ENCODE measurements around the gene TMEM236. TPM values are rescaled to one million over a fixed set of nuclear protein-coding genes. Genes with fewer than 3 reads are reported as not detected.
A peak's percentile ranks its signal among the peaks of the same experiment; 100 is the strongest.

The TMEM236 gene
- total and polyA plus RNA-seq, 4 donors, result 0.37 to 2.1 (median 0.70) TPM

DNA sequence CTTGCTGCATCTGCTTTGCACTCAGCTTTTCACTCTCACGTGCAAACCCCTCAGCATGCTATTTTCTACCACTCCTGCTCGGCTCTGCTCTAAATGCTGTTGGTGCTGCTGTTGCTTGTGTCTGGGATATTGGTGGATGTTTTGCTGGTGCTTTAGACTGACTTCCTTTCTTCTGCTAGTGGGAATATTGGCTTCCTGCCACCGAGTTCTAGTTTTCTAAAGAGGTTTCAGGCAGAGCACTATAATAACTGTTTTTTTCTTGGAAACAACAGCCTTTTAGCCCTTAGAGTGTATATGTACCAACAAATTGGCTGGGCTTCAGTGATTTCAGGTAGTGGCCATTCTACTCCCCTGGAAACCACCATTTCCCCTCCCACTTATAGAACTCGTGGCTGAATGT is 27.8 kb downstream of the TMEM236 start:
- H3K4me3 ChIP-seq, result no peak overlapping the region
- H3K9ac ChIP-seq (ENCODE audit: insufficient read depth in 1 of 2, low read length in 2 of 2), result no peak overlapping the region
- WGBS, 2 donors, result 21 to 25% methylated on average over 4 of the region's 4 CpGs
- no peaks in the 10 kb centered on the region for H3K27me3 ChIP-seq (ENCODE audit: control insufficient read depth in 3 of 3, insufficient read depth in 3 of 3, low read length in 2 of 3)
- ATAC-seq (ENCODE audit: insufficient read depth, low FRiP score) (no peak), DNase-seq (peak; percentile 30 to 78 (median 62))
- no peak overlapping the region for H3K27ac ChIP-seq (ENCODE audit: low read depth in 1 of 2, low read length in 1 of 2)
- no peaks in the 10 kb centered on the region for H3K36me3 ChIP-seq (ENCODE audit: control insufficient read depth in 4 of 4, insufficient read depth in 4 of 4, low read length in 4 of 4)
- peaks cover 0 to 10% (median 5%) of the 10 kb centered on the region in 5 donors for H3K4me1 ChIP-seq (ENCODE audit: control insufficient read depth in 5 of 5, insufficient read depth in 5 of 5, low read length in 5 of 5)
- no peaks in the 10 kb centered on the region for H3K9me3 ChIP-seq (ENCODE audit: control insufficient read depth in 4 of 4, insufficient read depth in 3 of 4, low read length in 3 of 4)
- TF ChIP-seq, protein P1, sequence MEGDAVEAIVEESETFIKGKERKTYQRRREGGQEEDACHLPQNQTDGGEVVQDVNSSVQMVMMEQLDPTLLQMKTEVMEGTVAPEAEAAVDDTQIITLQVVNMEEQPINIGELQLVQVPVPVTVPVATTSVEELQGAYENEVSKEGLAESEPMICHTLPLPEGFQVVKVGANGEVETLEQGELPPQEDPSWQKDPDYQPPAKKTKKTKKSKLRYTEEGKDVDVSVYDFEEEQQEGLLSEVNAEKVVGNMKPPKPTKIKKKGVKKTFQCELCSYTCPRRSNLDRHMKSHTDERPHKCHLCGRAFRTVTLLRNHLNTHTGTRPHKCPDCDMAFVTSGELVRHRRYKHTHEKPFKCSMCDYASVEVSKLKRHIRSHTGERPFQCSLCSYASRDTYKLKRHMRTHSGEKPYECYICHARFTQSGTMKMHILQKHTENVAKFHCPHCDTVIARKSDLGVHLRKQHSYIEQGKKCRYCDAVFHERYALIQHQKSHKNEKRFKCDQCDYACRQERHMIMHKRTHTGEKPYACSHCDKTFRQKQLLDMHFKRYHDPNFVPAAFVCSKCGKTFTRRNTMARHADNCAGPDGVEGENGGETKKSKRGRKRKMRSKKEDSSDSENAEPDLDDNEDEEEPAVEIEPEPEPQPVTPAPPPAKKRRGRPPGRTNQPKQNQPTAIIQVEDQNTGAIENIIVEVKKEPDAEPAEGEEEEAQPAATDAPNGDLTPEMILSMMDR (IDR thresholded peaks at IDR 0.05; ENCODE audit: control extremely low read depth, extremely low read depth), result no peak

- ATAC-seq (ENCODE audit: insufficient read depth, low FRiP score) (no peak), DNase-seq (no peak)
- Histone ChIP-seq H3K9me3 (ENCODE audit: control insufficient read depth in 4 of 4, insufficient read depth in 3 of 4, low read length in 3 of 4) (no peaks in the 10 kb centered on the region), H3K27me3 (ENCODE audit: control insufficient read depth in 3 of 3, insufficient read depth in 3 of 3, low read length in 2 of 3) (no peaks in the 10 kb centered on the region), H3K4me1 (ENCODE audit: control insufficient read depth in 5 of 5, insufficient read depth in 5 of 5, low read length in 5 of 5) (peaks cover 0 to 10% (median 5%) of the 10 kb centered on the region in 5 donors), H3K4me3 (no peak overlapping the region), H3K9ac (ENCODE audit: insufficient read depth in 1 of 2, low read length in 2 of 2) (no peak overlapping the region), H3K36me3 (ENCODE audit: control insufficient read depth in 4 of 4, insufficient read depth in 4 of 4, low read length in 4 of 4) (no peaks in the 10 kb centered on the region), H3K27ac (ENCODE audit: low read depth in 1 of 2, low read length in 1 of 2) (no peak overlapping the region)
- 95 to 96% methylated on average over 4 of the region's 4 CpGs for WGBS, 2 donors
- TF ChIP-seq, protein P1 (IDR thresholded peaks at IDR 0.05; ENCODE audit: control extremely low read depth, extremely low read depth), result no peak
Observed at GRCh38 chr10:17780727-17781126, 28.7 kb downstream of the TMEM236 start.

DNA sequence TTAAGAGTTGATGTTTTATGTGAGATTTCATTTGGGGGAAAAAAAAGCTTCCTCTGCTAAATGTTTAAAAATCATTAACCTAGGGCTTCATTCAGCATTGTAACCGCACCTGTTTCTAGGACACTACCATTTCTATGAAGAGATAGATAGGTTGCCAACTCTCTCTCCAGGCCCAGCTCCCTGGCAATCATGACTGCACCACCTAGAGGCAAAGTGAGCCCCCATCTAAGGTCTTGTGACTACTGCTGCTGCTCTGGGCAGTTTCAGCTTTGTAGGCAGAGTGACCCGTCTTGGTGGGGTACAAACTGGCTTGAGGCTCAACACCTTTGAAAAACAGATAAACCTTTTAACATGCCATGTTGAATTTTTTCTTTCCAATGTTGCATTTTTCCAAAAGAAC is 29.9 kb downstream of the TMEM236 start:
- DNase-seq (no peak), ATAC-seq (ENCODE audit: insufficient read depth, low FRiP score) (no peak)
- Histone ChIP-seq H3K27me3 (ENCODE audit: control insufficient read depth in 3 of 3, insufficient read depth in 3 of 3, low read length in 2 of 3) (no peaks in the 10 kb centered on the region), H3K27ac (ENCODE audit: low read depth in 1 of 2, low read length in 1 of 2) (no peak overlapping the region), H3K36me3 (ENCODE audit: control insufficient read depth in 4 of 4, insufficient read depth in 4 of 4, low read length in 4 of 4) (no peaks in the 10 kb centered on the region), H3K9me3 (ENCODE audit: control insufficient read depth in 4 of 4, insufficient read depth in 3 of 4, low read length in 3 of 4) (no peaks in the 10 kb centered on the region), H3K4me3 (no peak overlapping the region), H3K9ac (ENCODE audit: insufficient read depth in 1 of 2, low read length in 2 of 2) (no peak overlapping the region), H3K4me1 (ENCODE audit: control insufficient read depth in 5 of 5, insufficient read depth in 5 of 5, low read length in 5 of 5) (peaks cover 0 to 10% (median 5%) of the 10 kb centered on the region in 5 donors)
- WGBS, 2 donors, result 86 to 89% methylated on average over 2 of the region's 2 CpGs
- TF ChIP-seq, protein P1 (IDR thresholded peaks at IDR 0.05; ENCODE audit: control extremely low read depth, extremely low read depth), result no peak

All from lung (tissue), 12 donors.